GM12865 (cell line): ENCODE data around the gene SLC25A21.
A peak's percentile ranks its signal among the peaks of the same experiment; 100 is the strongest.

Experiments used
- DNase-seq: peaks from one replicate; pipeline ENCODE4 v3.0.0; 2010; ENCODE audit warnings: low read depth
- H3K4me3 ChIP-seq: 2 replicates; pipeline ENCODE4 v1.5.1; 2011; ENCODE audit warnings: mild to moderate bottlenecking, low read depth, low read length, control low read depth
- CTCF ChIP-seq: IDR thresholded peaks from 2 replicates; pipeline ENCODE4 v1.5.1; 2011; ENCODE audit warnings: low read length, control low read depth, low read depth, inconsistent platforms; ENCODE audit not compliant: insufficient read depth; ENCODE audit errors: missing control alignments

SLC25A21 gene

GRCh38 chr14:36884049-36884448 lies 288.4 kb downstream of the SLC25A21 start:
- DNase-seq, result no peak
- H3K4me3 ChIP-seq, result no peak overlapping the region
- TF ChIP-seq CTCF, result no peak

- TF ChIP-seq CTCF, result no peak
- no peak for DNase-seq
- H3K4me3 ChIP-seq, result no peak overlapping the region
These were observed 292.1 kb downstream of the SLC25A21 start for GRCh38 chr14:36880276-36880675.

GRCh38 chr14:36879558-36879957 lies 292.8 kb downstream of the SLC25A21 start:
- H3K4me3 ChIP-seq, result no peak overlapping the region
- no peak for TF ChIP-seq CTCF
- no peak for DNase-seq

GRCh38 chr14:36874396-36875138 lies 297.8 kb downstream of the SLC25A21 start:
- DNase-seq, result no peak
- no peak for TF ChIP-seq CTCF
- H3K4me3 ChIP-seq, result no peak overlapping the region

GRCh38 chr14:36870776-36871175 lies 301.6 kb downstream of the SLC25A21 start:
- TF ChIP-seq CTCF, result no peak
- no peak for DNase-seq

GRCh38 chr14:36869125-36869524 lies 303.3 kb downstream of the SLC25A21 start:
- no peak overlapping the region for H3K4me3 ChIP-seq
- no peak for TF ChIP-seq CTCF
- DNase-seq, result no peak

More at GRCh38 chr14:36870776-36871175, 301.6 kb downstream of the SLC25A21 start:
- no peak overlapping the region for H3K4me3 ChIP-seq

GRCh38 chr14:36866867-36867266 lies 305.5 kb downstream of the SLC25A21 start:
- H3K4me3 ChIP-seq, result no peak overlapping the region
- no peak for TF ChIP-seq CTCF
- DNase-seq, result peak; percentile 31
